HG02610 (cell line): Measurements from ENCODE around the gene C20orf173.
"Not testable (repeated sequence)": the region's sequence is repeated elsewhere in the genome, so short reads cannot be mapped to it uniquely, and the experiment has no call there.

Source experiments
- ATAC-seq: cut with Tn5 transposase; IDR thresholded peaks from one replicate; pipeline ENCODE4 v1.9.1; 2021; ENCODE audit warnings: mild to moderate bottlenecking, moderate library complexity; ENCODE audit not compliant: unreplicated experiment

Gene C20orf173, protein sequence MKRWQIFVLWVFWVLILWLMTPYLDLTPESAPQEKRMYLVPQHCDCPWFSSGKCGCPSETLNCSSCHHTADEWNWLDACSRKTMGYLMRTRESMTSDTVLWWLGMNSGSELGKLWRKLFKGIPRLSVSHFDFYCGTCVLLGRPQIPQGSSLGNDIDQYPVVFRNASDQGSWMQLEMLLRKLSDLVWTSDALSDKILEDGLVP

DNA sequence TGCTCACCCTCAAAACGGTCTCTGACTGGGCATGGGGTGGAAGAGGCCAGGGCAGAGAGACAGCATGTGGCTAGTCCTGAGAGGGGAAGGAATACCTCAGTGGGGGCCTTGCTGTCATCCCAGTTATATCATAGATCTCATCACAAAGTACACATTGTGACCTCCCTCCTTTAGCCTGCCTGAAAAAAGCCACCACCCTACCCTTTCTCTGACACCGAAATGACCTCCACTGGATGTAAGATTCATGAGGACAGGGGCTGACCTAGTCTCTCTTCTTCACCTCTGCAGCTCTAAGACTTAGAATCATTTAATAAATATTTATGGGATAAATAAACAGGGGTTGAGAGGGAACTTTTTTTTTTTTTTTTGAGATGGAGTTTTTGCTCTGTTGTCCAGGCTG lies at the start of gene C20orf173:
Gene C20orf173 (minus strand): TSS at position 101 of the 400 bp plus-strand sequence. CDS start 279 bp downstream, outside the sequence.
- no peak for ATAC-seq

DNA sequence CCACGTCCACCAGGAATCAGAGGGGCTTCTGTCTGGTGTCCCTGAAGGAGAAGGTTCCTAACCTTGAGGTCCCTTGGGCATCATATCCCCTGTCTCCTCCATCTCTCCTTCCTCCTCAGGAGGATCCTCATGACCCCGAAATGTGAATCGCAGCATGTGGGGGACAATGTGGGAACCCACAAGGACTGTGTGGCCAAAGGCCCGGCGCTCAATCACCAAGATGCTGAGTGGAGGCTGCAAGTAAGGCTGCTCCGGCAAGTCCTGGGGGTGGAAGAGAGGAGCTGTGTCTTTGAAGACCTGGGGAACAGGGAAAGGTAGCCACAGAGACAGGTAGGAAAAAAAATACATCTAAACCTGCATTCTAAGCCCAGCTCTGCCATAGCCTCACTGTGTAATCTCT lies 49.7 kb upstream of the C20orf173 start:
- no peak for ATAC-seq

DNA sequence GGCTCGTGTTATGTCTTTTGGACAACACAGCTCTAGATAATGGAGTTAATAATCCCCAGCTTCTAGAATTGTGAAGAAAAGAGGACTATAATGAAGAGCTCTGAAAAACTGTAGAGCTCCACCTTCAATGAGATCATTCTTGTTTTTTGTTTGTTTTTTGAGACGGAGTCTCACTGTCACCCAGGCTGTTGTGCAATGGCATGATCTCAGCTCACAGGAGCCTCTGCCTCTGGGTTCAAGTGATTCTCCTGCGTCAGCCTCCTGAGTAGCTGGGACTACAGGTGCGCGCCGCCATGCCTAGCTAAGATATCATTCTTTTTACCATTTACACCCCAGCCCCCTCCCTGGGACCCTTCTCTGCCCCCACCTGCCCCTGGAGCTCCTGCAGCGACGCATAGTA lies 49.0 kb upstream of the C20orf173 start:
- no peak for ATAC-seq

DNA sequence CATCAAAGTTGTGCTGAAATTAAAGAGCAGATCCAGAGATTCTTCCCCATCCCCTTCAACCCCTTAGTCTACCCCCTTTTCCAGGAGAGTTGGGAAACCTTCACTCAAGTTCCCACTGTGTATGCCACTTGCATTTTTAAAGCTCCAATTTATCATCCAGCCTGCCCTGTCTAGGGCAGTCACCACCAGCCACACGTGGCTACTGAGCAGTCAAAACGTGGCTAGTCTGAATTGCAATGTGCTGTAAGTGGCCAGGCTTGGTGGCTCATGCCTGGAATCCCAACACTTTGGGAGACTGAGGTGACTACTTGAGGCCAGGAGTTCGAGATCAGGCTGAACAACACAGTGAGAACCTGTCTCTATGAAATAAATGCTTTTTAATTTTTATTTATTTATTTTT lies 47.4 kb upstream of the C20orf173 start:
- ATAC-seq: no peak

DNA sequence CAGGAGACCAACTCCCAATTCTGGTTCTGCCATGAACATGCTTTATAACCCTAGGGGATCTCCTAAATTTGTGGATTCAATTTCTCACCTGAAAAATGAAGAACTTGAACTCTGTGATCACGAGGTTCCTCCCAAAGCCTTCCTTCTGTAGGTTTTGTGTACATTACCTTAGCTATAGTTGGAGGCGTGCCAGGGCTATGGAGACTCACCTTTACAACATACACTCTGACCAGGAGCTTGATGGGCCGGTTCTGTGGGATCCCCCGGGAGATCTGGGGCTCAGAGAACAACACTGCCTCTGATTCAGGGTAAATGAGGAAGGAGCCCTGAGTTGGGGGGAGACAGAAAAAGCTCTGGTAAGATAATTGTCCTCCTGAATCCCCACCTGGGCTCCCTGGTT lies 46.5 kb upstream of the C20orf173 start:
- ATAC-seq: no peak

DNA sequence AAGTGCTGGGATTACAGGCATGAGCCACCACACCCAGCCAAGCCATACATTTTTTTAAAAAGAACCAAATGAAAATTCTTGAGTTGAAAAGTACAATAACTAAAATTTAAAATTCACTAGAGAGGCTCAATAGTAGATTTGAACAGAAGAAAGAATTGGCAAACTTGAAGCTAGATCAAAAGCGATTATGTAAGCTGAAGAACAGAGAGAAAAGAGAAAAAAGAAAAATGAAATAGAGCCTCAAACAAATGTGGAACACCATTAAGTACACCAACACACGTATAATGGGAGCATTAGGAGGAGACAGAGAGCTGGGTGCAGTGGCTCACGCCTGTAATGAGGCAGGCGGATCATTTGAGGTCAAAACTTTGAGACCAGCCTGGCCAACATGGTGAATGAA lies 43.4 kb upstream of the C20orf173 start:
- ATAC-seq: no peak

DNA sequence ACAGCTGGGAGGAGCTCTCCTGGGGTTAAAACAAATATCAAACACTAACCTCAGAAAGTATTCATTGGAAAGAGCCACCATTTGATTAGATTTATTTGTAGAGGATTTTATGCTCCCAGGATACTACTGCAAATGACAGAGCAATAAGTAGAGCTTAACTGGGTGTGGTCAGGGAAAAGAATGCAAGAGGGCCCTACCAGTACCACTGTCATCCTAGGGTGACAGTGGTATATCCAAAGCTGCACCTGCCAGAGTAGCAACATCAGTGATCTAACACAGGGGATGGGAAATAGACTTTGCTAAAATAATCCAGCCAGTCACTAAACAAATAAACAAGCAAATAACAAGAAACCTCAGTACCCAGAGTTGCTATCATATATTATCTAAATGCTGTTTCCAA lies 42.1 kb upstream of the C20orf173 start:
- no peak for ATAC-seq

DNA sequence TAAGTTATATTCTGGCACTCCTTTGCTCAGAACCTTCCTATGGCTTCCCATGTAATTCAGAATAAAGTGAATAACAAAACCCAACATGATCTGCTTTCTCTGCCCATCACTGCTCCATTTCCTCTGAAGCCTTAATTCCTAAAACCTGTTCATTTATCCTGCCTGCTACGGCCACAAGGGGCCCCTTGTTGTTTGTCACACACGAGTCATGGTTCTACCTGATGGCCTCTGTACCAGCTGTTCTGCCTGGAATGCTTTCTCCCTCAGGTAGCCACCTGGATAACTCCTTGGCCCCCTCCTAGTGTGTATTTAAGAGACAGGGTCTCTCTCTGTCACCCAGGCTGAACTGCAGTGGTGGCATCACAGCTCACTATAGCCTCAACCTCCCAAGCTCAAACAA lies 39.2 kb upstream of the C20orf173 start:
- no peak for ATAC-seq

GRCh38 chr20:35564905-35565304 lies 35.5 kb upstream of the C20orf173 start:
- ATAC-seq: no peak

GRCh38 chr20:35563834-35564233 lies 34.4 kb upstream of the C20orf173 start:
- ATAC-seq: no peak

DNA sequence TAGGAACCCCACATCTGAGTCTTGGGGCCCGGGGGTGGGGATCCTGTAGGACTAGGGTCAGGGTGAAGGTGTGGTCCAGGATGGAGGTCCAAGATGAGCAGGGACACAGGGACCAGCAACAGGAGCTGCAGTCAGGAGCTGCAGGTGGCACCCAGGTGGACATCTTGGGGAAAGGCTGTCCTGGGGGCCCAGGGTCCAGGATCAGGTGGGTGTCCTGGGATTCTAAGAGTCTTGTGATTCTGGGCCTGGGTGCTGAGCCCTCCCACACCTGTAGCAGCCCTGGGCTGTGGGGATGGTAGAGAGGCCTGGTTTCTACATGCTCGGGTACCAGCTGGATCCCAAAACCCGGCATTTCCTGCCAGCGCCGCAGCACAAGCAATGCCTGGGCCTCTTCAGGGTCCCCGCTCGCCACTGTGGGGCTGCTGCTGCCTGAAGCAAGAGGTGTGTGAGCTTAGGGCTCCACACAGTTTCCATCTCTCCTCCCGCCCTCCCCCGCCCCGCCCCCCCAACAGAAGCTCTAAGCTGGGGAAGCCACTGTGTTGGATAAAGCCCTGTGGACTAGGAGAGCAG lies 33.2 kb upstream of the C20orf173 start:
- ATAC-seq: no peak

DNA sequence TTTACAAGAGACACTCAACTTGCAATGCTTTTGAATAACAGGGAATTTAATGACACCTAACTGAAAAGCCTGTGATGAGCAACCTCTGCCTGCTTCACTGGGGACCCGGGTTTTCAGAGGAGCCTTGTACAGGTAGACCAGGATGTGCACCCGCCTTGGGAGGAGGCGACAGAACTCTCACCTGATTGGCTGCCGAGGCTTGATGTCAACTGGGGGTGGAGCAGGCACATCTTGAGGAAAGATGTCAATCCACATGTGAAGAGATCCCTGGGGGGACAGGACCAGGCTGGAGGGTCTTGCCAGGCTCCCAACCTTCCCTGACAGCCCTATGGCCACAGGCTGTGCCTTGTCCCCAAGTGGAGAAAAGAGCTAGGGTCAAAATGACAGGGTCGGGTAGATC lies 32.2 kb upstream of the C20orf173 start:
- no peak for ATAC-seq

DNA sequence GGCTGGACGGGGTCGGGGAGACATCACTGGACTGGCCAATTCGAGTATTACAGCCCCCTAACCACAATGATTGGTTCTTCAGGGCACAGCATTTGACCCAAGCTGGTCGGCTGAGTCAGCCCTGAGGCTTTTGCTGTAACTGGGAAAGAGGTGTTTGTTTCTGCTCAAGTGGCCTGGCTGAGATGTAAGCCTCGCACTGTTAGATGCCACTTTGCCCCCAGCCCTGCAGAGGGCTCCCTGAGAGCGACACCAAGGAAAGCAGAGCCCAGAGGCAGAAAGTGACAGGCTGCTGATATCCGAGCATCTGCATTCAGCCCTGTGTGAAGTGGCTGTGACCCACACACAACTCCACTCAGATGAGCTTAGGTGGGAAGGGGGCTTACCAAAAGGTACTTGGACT lies 31.8 kb upstream of the C20orf173 start:
- no peak for ATAC-seq

DNA sequence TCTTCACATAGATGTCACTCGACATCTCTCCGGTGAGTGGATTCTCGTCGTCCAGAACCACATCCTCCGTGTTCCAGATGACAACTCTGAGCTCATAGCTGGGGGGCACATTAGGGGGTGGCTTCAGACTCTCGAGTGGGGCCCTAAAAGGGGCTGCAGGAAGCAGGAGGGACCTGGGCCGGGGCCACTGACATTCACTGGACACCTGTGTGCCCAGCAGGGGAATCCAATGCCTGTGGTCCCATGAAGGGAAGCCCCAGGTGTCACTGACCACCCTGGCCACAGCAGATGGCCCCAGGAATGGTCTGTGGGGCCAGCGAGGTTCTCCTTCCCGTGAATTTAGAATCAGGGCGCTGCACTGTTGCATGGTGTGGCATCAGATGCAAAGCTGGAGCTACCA lies 31.1 kb upstream of the C20orf173 start:
- no peak for ATAC-seq

GRCh38 chr20:35560105-35560511 lies 30.7 kb upstream of the C20orf173 start:
- ATAC-seq: no peak

GRCh38 chr20:35559042-35559693 lies 29.7 kb upstream of the C20orf173 start:
- no peak for ATAC-seq

DNA sequence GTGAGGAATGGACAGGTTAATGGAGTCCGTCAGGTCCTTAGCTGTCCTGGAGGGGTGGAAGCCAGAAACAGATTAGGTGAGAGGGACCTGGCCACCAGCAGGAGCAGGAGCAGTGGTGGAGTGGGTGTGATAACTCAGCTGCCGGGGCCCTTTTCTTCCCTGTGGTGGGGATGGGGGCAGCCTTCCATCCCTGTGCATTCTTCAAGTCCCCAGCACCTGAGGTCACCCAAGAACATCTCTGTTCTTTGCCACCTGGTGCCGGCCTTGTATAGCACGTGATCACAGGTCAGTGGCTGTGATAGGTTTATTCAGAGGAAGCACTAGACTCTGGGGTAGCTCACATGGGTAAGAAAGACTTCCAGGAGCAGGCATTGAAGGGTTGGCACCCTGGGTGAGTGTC lies 29.0 kb upstream of the C20orf173 start:
- ATAC-seq: no peak

- ATAC-seq: no peak
Measured at GRCh38 chr20:35556871-35557270, 27.4 kb upstream of the C20orf173 start.

GRCh38 chr20:35555951-35556645 lies 26.6 kb upstream of the C20orf173 start:
- no peak for ATAC-seq

DNA sequence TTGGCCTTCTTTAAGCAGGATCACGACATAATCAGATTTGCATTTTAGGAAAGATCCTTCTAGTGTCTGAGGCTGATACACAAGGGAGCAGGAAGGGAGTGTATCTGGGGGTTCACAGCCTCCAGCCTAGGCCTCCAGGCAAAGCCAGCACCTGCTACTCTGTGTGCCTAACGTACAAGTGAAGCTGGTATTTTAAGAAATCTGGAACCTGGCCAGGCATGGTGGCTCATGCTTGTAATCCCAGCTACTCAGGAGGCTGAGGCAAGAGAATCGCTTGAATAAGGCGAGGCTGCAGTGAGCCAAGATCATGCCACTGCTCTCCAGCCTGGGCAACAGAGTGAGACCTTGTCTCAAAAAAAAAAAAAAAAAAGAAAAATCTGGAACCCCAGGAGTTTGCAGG lies 26.0 kb upstream of the C20orf173 start:
- not testable (repeated sequence) for ATAC-seq

DNA sequence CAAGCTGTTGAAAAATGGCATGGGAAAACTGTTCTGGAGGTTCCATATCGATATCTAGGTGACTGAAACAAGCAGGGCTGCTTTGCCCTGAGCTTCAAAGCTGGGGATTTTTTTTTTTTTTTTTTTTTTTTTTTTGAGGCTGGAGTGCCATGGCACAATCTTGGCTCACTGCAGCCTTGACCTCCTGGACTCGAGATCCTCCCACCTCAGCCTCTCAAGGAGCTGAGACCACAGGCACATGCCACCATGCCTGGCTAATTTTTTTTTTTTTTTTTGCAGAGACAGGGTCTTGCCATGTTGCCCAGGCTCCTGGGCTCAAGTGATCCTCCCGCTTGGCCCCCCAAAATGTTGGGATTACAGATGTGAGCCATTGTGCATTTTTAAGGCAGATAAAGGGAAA lies 23.5 kb upstream of the C20orf173 start:
- no peak for ATAC-seq

DNA sequence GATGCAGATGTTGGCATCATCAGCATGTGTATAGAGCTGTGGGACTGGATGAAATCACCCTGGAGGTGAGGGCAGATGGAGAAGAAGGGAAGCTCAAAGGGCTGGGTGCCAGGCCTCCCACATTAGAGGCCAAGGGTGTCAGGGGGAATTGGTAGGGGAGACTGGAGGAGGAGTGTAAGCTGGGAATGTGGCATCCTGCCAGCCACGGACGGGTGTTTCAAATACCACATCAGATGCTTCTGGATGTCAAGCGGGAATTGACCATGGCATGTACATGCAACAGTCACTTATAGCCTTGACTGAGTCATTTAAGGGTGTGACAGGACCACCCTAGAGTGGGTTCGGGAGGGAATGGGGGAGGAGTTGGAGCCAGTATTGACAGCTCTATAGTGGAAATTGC lies 22.1 kb upstream of the C20orf173 start:
- no peak for ATAC-seq
